T-helper 22 cell (primary cell): ENCODE data around the gene RNF220.

ENCODE experiments used
- DNase-seq: peaks from one replicate; pipeline ENCODE4 v3.0.0-alpha.2; 2020; ENCODE audit warnings: low read depth

The RNF220 gene

GRCh38 chr1:44405031-44405797, at the start of gene RNF220:
TSS of gene RNF220 (plus strand) at chr1:44405255.
- no peak for DNase-seq

GRCh38 chr1:44355582-44356305, 49.3 kb upstream of the RNF220 start:
- no peak for DNase-seq

GRCh38 chr1:44357710-44358109, 47.3 kb upstream of the RNF220 start:
- DNase-seq = no peak

- DNase-seq = no peak
Observed at GRCh38 chr1:44359234-44359935, 45.7 kb upstream of the RNF220 start.

GRCh38 chr1:44361478-44361877, 43.6 kb upstream of the RNF220 start:
- no peak for DNase-seq

- DNase-seq = no peak
Observed at GRCh38 chr1:44366371-44366975, 38.6 kb upstream of the RNF220 start.

- no peak for DNase-seq
Observed at GRCh38 chr1:44367944-44368343, 37.1 kb upstream of the RNF220 start.

GRCh38 chr1:44368471-44369151, 36.4 kb upstream of the RNF220 start:
- no peak for DNase-seq

- DNase-seq = no peak
Observed at GRCh38 chr1:44371206-44371605, 33.8 kb upstream of the RNF220 start.

- DNase-seq = no peak
Observed at GRCh38 chr1:44375547-44375946, 29.5 kb upstream of the RNF220 start.

- no peak for DNase-seq
Observed at GRCh38 chr1:44377925-44378784, 26.9 kb upstream of the RNF220 start.

GRCh38 chr1:44380666-44381177, 24.3 kb upstream of the RNF220 start:
- DNase-seq = no peak

GRCh38 chr1:44388551-44388950, 16.5 kb upstream of the RNF220 start:
- DNase-seq = no peak

GRCh38 chr1:44389437-44389836, 15.6 kb upstream of the RNF220 start:
- DNase-seq = no peak

- DNase-seq = no peak
Observed at GRCh38 chr1:44390277-44390676, 14.8 kb upstream of the RNF220 start.

GRCh38 chr1:44401256-44402228, 3.5 kb upstream of the RNF220 start:
- no peak for DNase-seq

- no peak for DNase-seq
Observed at GRCh38 chr1:44405798-44406736, 1.0 kb downstream of the RNF220 start.

- DNase-seq = no peak
Observed at GRCh38 chr1:44406737-44407429, 1.8 kb downstream of the RNF220 start.
